Endothelial cell of umbilical vein (primary cell): ENCODE results near the gene ATRIP. TPM values are rescaled to one million over a fixed set of nuclear protein-coding genes. Genes with fewer than 3 reads are reported as not detected.

Source experiments
- BruUV-seq: library from RNA; stranded (reverse); fragments of 400-500 nt; replicated peaks from 2 replicates; lab custom pipeline; 2021; lab: Mats Ljungman, UMichigan
- CTCF ChIA-PET: fragments of 300-600, 350-600 bp; sonication (Branson Sonifier 250); formaldehyde crosslinking; loops from one replicate; lab custom pipeline; 2021; ENCODE audit warnings: antibody characterized with exemption, inconsistent platforms; lab: Charles Lee
- POLR2A ChIA-PET: fragments of 300-600, 350-600 bp; sonication (Branson Sonifier 250); formaldehyde crosslinking; loops from one replicate; lab custom pipeline; 2021; ENCODE audit warnings: antibody characterized with exemption, inconsistent platforms; lab: Charles Lee
- DNase-seq: peaks from one replicate; pipeline ENCODE4 v3.0.0-alpha.2; 2011; ENCODE audit warnings: low read depth, low spot score
- FAIRE-seq: peaks from 2 replicates; lab custom pipeline; 2011; peaks lifted over from hg19 to GRCh38; lab: Jason Lieb, UNC
- H2AFZ ChIP-seq: 2 replicates; pipeline ENCODE4 v1.6.0; 2012; ENCODE audit warnings: low read depth, low read length, control low read depth, inconsistent platforms
- H3K27ac ChIP-seq: 2 replicates; pipeline ENCODE4 v1.5.1; 2011; ENCODE audit warnings: low read depth, mild to moderate bottlenecking, control low read depth, low read length, moderate library complexity; ENCODE audit not compliant: insufficient read depth
- H3K27me3 ChIP-seq, 2 experiments: 2 replicates each; pipeline versions ENCODE4 v1.6.0 to v1.6.1; 2011; ENCODE audit warnings: low read length in 2 of 2, mixed read lengths in 1 of 2; ENCODE audit not compliant: control insufficient read depth in 2 of 2, insufficient read depth in 2 of 2
- H3K36me3 ChIP-seq, 2 experiments: 2 replicates in 1 of 2; 3 replicates in 1 of 2; pipeline ENCODE4 v1.5.1; 2011; ENCODE audit warnings: low read length in 2 of 2, mild to moderate bottlenecking in 1 of 2, moderate library complexity in 1 of 2; ENCODE audit not compliant: control insufficient read depth in 2 of 2, insufficient read depth in 2 of 2; ENCODE audit errors: extremely low read depth in 1 of 2
- H3K4me1 ChIP-seq: 3 replicates; pipeline ENCODE4 v1.5.1; 2011; ENCODE audit warnings: mild to moderate bottlenecking, low read length; ENCODE audit not compliant: control insufficient read depth, insufficient read depth; ENCODE audit errors: extremely low read depth
- H3K4me2 ChIP-seq: 2 replicates; pipeline ENCODE4 v1.6.1; 2011; ENCODE audit warnings: low read length, control low read depth, mixed read lengths; ENCODE audit not compliant: insufficient read depth
- H3K4me3 ChIP-seq, 3 experiments: fragments of 200-600 bp in 1 of 3; sonication (generic), shearing (Covaris generic) in 1 of 3; replicated peaks in 1 of 3; 2 replicates each; pipeline ENCODE4 v1.5.1; 2011 to 2016; ENCODE audit warnings: control low read depth in 3 of 3, low read length in 3 of 3, mild to moderate bottlenecking in 2 of 3, inconsistent platforms in 1 of 3, low read depth in 1 of 3, moderate library complexity in 1 of 3; ENCODE audit not compliant: insufficient read depth in 1 of 3
- H3K79me2 ChIP-seq: 2 replicates; pipeline ENCODE4 v1.6.0; 2012; ENCODE audit warnings: low read length, inconsistent platforms; ENCODE audit not compliant: control insufficient read depth, insufficient read depth
- H3K9ac ChIP-seq: replicated peaks from 2 replicates; pipeline ENCODE3; 2011; ENCODE audit warnings: low read length, control low read depth; ENCODE audit not compliant: insufficient read depth; ENCODE audit errors: extremely low read depth
- H3K9me1 ChIP-seq: replicated peaks from 3 replicates; pipeline ENCODE4 v1.6.0; 2011; ENCODE audit warnings: mild to moderate bottlenecking, low read length; ENCODE audit not compliant: control insufficient read depth, insufficient read depth; ENCODE audit errors: extremely low read depth
- H3K9me3 ChIP-seq: replicated peaks from 2 replicates; pipeline ENCODE4 v1.5.1; 2012; ENCODE audit warnings: low read length, inconsistent platforms; ENCODE audit not compliant: control insufficient read depth, insufficient read depth
- H4K20me1 ChIP-seq: replicated peaks from 2 replicates; pipeline ENCODE3; 2011; ENCODE audit warnings: mild to moderate bottlenecking, low read length; ENCODE audit not compliant: control insufficient read depth, insufficient read depth; ENCODE audit errors: extremely low read depth
- EZH2 ChIP-seq: IDR thresholded peaks from 2 replicates; pipeline ENCODE4 v1.6.1; 2012; ENCODE audit warnings: borderline replicate concordance, low read depth, mild to moderate bottlenecking, moderate library complexity, low read length, inconsistent platforms; ENCODE audit not compliant: severe bottlenecking
- FOS ChIP-seq: IDR thresholded peaks from 2 replicates; pipeline ENCODE4 v1.6.1; 2011; ENCODE audit warnings: mild to moderate bottlenecking, low read length, moderate library complexity, borderline replicate concordance; ENCODE audit not compliant: insufficient read depth
- GATA2 ChIP-seq: IDR thresholded peaks from 2 replicates; pipeline ENCODE4 v1.7.0; 2011; ENCODE audit warnings: low read depth, mild to moderate bottlenecking, moderate library complexity, mixed read lengths, low read length; ENCODE audit not compliant: insufficient read length, insufficient read depth
- JUN ChIP-seq: IDR thresholded peaks from 2 replicates; pipeline ENCODE4 v1.6.1; 2011; ENCODE audit warnings: borderline replicate concordance, low read depth; ENCODE audit not compliant: insufficient read length, insufficient read depth
- MYC ChIP-seq: IDR thresholded peaks from one replicate; pipeline ENCODE4 v1.6.1; 2011; ENCODE audit warnings: mild to moderate bottlenecking, low read depth, low read length
- POLR2A ChIP-seq: IDR thresholded peaks from 2 replicates; pipeline ENCODE4 v1.6.1; 2012; ENCODE audit warnings: low read depth, mild to moderate bottlenecking, control low read depth, low read length
- POLR2AphosphoS5 ChIP-seq: IDR thresholded peaks from 2 replicates; pipeline ENCODE4 v1.6.1; 2012; ENCODE audit warnings: low read depth, mild to moderate bottlenecking, control low read depth, low read length, moderate library complexity; ENCODE audit not compliant: insufficient read depth
- dilution Hi-C: fragments of 300-500 bp; cut with MboI; formaldehyde crosslinking; loops from one replicate; pipeline ENCODE4 v1.15.0; 2019; ENCODE audit warnings: low sequenced_read_pairs; ENCODE audit not compliant: extremely low pct_ligation_motif_present
- intact Hi-C: fragments of 100-400 bp; cut with micrococcal nuclease; formaldehyde crosslinking; loops from one replicate; pipeline ENCODE4 v1.10.0; 2022
- polyA plus RNA-seq, 4 experiments: library from polyadenylated mRNA; depleted of rRNA in 3 of 4; stranded (reverse) in 3 of 4; unstranded in 1 of 4; fragments of >200 nt; gene quantifications; 2 replicates each; pipeline versions ENCODE4 v1.2.1 to v1.2.3, GENCODE V29; 2011 to 2012; ENCODE audit warnings: missing spikeins in 1 of 4
- total RNA-seq: library from RNA; stranded (reverse); gene quantifications from 2 replicates; pipeline ENCODE4 v1.2.3, GENCODE V29; 2021
- TF ChIP-seq, protein P1 (sequence below): IDR thresholded peaks from 2 replicates; pipeline ENCODE4 v1.6.1; 2011; ENCODE audit not compliant: insufficient read depth, insufficient read length
- TF ChIP-seq, protein P2 (sequence below), 2 donors: IDR thresholded peaks; 1 replicate in 1 of 2; 2 replicates in 1 of 2; pipeline ENCODE4 v1.5.1; 2011; ENCODE audit warnings: low read length in 2 of 2, mild to moderate bottlenecking in 2 of 2, moderate library complexity in 2 of 2, control low read depth in 1 of 2, inconsistent platforms in 1 of 2, low read depth in 1 of 2; ENCODE audit not compliant: insufficient read depth in 1 of 2; ENCODE audit errors: extremely low read depth in 1 of 2

ATRIP gene
- total and polyA plus RNA-seq, 2 donors (not counting 3 experiments of a cell fraction or from before 2014, with no cell fraction given) = 10.6 to 14.7 TPM

GRCh38 chr3:48474619-48475018, 28.1 kb downstream of the ATRIP start:
- FAIRE-seq (no peak), DNase-seq (no peak)
- CTCF ChIA-PET = no interaction called here
- H3K79me2 ChIP-seq = peaks cover 29% of the 10 kb centered on the region
- H3K27ac ChIP-seq = no peak overlapping the region
- H3K4me3 ChIP-seq = no peak overlapping the region
- no peaks in the 10 kb centered on the region for H3K9me3 ChIP-seq
- POLR2A ChIA-PET = no interaction called here
- H3K4me2 ChIP-seq = no peak overlapping the region
- H3K9ac ChIP-seq = no peak overlapping the region
- TF ChIP-seq JUN (no peak), POLR2AphosphoS5 (no peak), EZH2 (no peak), FOS (no peak), MYC (no peak), GATA2 (no peak), POLR2A (no peak)
- TF ChIP-seq, protein P1, sequence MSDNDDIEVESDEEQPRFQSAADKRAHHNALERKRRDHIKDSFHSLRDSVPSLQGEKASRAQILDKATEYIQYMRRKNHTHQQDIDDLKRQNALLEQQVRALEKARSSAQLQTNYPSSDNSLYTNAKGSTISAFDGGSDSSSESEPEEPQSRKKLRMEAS = no peak
- TF ChIP-seq, protein P2, sequence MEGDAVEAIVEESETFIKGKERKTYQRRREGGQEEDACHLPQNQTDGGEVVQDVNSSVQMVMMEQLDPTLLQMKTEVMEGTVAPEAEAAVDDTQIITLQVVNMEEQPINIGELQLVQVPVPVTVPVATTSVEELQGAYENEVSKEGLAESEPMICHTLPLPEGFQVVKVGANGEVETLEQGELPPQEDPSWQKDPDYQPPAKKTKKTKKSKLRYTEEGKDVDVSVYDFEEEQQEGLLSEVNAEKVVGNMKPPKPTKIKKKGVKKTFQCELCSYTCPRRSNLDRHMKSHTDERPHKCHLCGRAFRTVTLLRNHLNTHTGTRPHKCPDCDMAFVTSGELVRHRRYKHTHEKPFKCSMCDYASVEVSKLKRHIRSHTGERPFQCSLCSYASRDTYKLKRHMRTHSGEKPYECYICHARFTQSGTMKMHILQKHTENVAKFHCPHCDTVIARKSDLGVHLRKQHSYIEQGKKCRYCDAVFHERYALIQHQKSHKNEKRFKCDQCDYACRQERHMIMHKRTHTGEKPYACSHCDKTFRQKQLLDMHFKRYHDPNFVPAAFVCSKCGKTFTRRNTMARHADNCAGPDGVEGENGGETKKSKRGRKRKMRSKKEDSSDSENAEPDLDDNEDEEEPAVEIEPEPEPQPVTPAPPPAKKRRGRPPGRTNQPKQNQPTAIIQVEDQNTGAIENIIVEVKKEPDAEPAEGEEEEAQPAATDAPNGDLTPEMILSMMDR (IDR thresholded peaks at IDR 0.05; ENCODE audit: extremely low read depth in 1 of 2, insufficient read depth in 1 of 2, low read depth in 1 of 2, low read length in 2 of 2) = no peak
- no peak overlapping the region for H2AFZ ChIP-seq
- H3K4me1 ChIP-seq = peaks cover 10% of the 10 kb centered on the region
- H3K9me1 ChIP-seq = no peaks in the 10 kb centered on the region
- BruUV-seq = no TSS peak
- intact Hi-C loops (no loop called here), dilution Hi-C loops (no loop called here)
- no peaks in the 10 kb centered on the region for H4K20me1 ChIP-seq
- no peaks in the 10 kb centered on the region for H3K27me3 ChIP-seq
- H3K36me3 ChIP-seq = peaks cover 0 to 16% of the 10 kb centered on the region in 2 experiments
